Uterus (tissue), 4 donors: ENCODE results near the gene RFPL3. TPM values are rescaled to one million over a fixed set of nuclear protein-coding genes. Genes with fewer than 3 reads are reported as not detected.

Experiments
- DNase-seq, 2 donors: peaks; one replicate each; pipeline ENCODE4 v3.0.0-alpha.2; 2019 to 2020
- H3K27ac ChIP-seq, 2 donors: fragments of 200-600 bp; sonication (generic); 1 replicate in 1 of 2; 2 replicates in 1 of 2; pipeline ENCODE4 v1.5.1; 2016 to 2018
- H3K27me3 ChIP-seq, 2 donors: fragments of 200-600 bp; sonication (generic); one replicate each; pipeline ENCODE4 v1.5.1; 2018 to 2019; ENCODE audit warnings: control low read depth in 1 of 2
- H3K36me3 ChIP-seq, 2 donors: fragments of 200-600 bp; sonication (generic); one replicate each; pipeline ENCODE4 v1.5.1; 2019; ENCODE audit warnings: control low read depth in 1 of 2
- H3K4me1 ChIP-seq, 2 donors: fragments of 200-600 bp; sonication (generic); one replicate each; pipeline ENCODE4 v1.5.1; 2018 to 2019; ENCODE audit warnings: control low read depth in 1 of 2
- H3K4me3 ChIP-seq, 2 donors: fragments of 200-600 bp; sonication (generic); 1 replicate in 1 of 2; 2 replicates in 1 of 2; pipeline ENCODE4 v1.5.1; 2018 to 2019; ENCODE audit warnings: mild to moderate bottlenecking in 1 of 2
- H3K9me3 ChIP-seq, 2 donors: fragments of 200-600 bp; sonication (generic); one replicate each; pipeline ENCODE4 v1.5.1; 2019; ENCODE audit warnings: control low read depth in 1 of 2
- CTCF ChIP-seq, 4 experiments: fragments of 200-600 bp in 2 of 4; fragments of 450-650 bp in 2 of 4; sonication (generic) in 2 of 4; IDR thresholded peaks; one replicate each; pipeline ENCODE4 v1.5.1; 2016 to 2019; ENCODE audit warnings: antibody characterized with exemption in 4 of 4, mild to moderate bottlenecking in 2 of 4, moderate library complexity in 1 of 4
- POLR2A ChIP-seq, 2 donors: fragments of 450-650 bp; IDR thresholded peaks; one replicate each; pipeline ENCODE4 v1.6.1; 2016; ENCODE audit warnings: antibody characterized with exemption in 2 of 2, mild to moderate bottlenecking in 1 of 2, moderate library complexity in 1 of 2
- intact Hi-C: fragments of 100-400 bp; cut with DNase I; formaldehyde crosslinking; loops from one replicate; pipeline ENCODE4 v1.15.1; 2023; ENCODE audit warnings: low total_unique reads
- total RNA-seq, 4 donors: library from RNA; depleted of rRNA in 3 of 4; stranded (reverse); fragments of >200 nt in 3 of 4; gene quantifications; one replicate each; pipeline versions ENCODE4 v1.1.0 to v1.2.4, GENCODE V29; 2014 to 2023
- donor health status: DM: yes; HTN: yes; CAD: no.

Gene RFPL3
- total RNA-seq, 4 donors from 2014 or later = not detected

- Histone ChIP-seq H3K36me3 (no peaks in the 10 kb centered on the region), H3K27me3 (no peaks in the 10 kb centered on the region), H3K27ac (no peak overlapping the region), H3K9me3 (no peaks in the 10 kb centered on the region), H3K4me1 (no peaks in the 10 kb centered on the region), H3K4me3 (no peak overlapping the region)
- DNase-seq = no peak
- no peak for TF ChIP-seq POLR2A (IDR thresholded peaks at IDR 0.05)
- TF ChIP-seq CTCF (IDR thresholded peaks at IDR 0.05) = no peak
- intact Hi-C loops = no loop called here
Observed at GRCh38 chr22:32380991-32381390, 23.3 kb downstream of the RFPL3 start.

GRCh38 chr22:32385681-32386080, 28.0 kb downstream of the RFPL3 start:
- Histone ChIP-seq H3K9me3 (no peaks in the 10 kb centered on the region), H3K4me3 (no peak overlapping the region), H3K27me3 (no peaks in the 10 kb centered on the region), H3K27ac (no peak overlapping the region), H3K4me1 (no peaks in the 10 kb centered on the region), H3K36me3 (no peaks in the 10 kb centered on the region)
- intact Hi-C loops = no loop called here
- no peak for DNase-seq
- TF ChIP-seq CTCF (IDR thresholded peaks at IDR 0.05) (no peak), POLR2A (IDR thresholded peaks at IDR 0.05) (no peak)

GRCh38 chr22:32389685-32390084, 32.0 kb downstream of the RFPL3 start:
- Histone ChIP-seq H3K9me3 (no peaks in the 10 kb centered on the region), H3K27me3 (no peaks in the 10 kb centered on the region), H3K4me3 (no peak overlapping the region), H3K36me3 (no peaks in the 10 kb centered on the region), H3K4me1 (no peaks in the 10 kb centered on the region), H3K27ac (no peak overlapping the region)
- TF ChIP-seq POLR2A (IDR thresholded peaks at IDR 0.05) (no peak), CTCF (IDR thresholded peaks at IDR 0.05) (no peak)
- DNase-seq = no peak
- intact Hi-C loops = no loop called here

GRCh38 chr22:32395107-32395506, 37.4 kb downstream of the RFPL3 start:
- no peak for DNase-seq
- H3K27me3 ChIP-seq = no peaks in the 10 kb centered on the region
- no peaks in the 10 kb centered on the region for H3K4me1 ChIP-seq
- TF ChIP-seq CTCF (IDR thresholded peaks at IDR 0.05) = no peak
- H3K9me3 ChIP-seq = no peaks in the 10 kb centered on the region
- no peaks in the 10 kb centered on the region for H3K36me3 ChIP-seq
- H3K27ac ChIP-seq = no peak overlapping the region
- no peak overlapping the region for H3K4me3 ChIP-seq
- intact Hi-C loops = no loop called here

- intact Hi-C loops = no loop called here
- Histone ChIP-seq H3K9me3 (no peaks in the 10 kb centered on the region), H3K4me1 (no peaks in the 10 kb centered on the region), H3K36me3 (no peaks in the 10 kb centered on the region), H3K4me3 (no peak overlapping the region), H3K27ac (no peak overlapping the region), H3K27me3 (no peaks in the 10 kb centered on the region)
- no peak for DNase-seq
- TF ChIP-seq POLR2A (IDR thresholded peaks at IDR 0.05) (no peak), CTCF (IDR thresholded peaks at IDR 0.05) (no peak)
Observed at GRCh38 chr22:32396255-32396654, 38.6 kb downstream of the RFPL3 start.
